GM19467 (cell line): ENCODE data around the gene NR6A1.

Experiments used
- ATAC-seq: cut with Tn5 transposase; IDR thresholded peaks from one replicate; pipeline ENCODE4 v1.9.1; 2021; ENCODE audit warnings: mild to moderate bottlenecking, moderate library complexity; ENCODE audit not compliant: unreplicated experiment

NR6A1 gene

DNA sequence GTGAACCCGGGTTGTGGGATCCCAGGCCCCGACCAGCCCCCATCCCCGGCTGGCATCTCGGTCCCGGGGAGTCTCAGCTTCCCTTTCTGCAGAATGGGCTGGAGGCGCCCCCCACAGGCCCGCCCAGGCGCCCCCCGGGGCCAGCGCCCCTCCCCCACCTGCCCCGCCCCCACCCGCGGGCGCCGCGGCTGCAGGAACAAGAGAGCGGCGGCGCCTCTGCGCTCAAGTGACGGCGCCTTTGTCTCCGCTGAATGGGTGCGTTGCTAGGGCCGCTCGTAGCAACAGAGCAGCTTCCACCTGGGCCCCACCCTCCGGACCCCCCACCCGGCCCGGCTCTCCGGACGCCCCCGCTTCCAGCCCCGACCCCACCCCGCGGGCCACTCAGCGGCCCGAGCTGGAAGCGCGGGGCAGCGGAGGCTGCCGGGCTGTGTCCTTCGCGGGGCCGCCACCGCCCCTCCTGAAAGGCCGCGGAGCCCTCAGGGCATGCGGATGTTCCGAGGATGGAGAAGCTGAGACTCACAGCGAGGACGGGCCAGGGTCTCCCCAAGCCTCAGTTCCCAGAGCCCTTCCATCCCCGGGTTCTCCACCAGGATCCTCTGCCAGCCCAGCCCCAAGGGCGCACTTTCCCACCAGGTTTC, 293.3 kb downstream of the NR6A1 start:
- ATAC-seq = no peak

DNA sequence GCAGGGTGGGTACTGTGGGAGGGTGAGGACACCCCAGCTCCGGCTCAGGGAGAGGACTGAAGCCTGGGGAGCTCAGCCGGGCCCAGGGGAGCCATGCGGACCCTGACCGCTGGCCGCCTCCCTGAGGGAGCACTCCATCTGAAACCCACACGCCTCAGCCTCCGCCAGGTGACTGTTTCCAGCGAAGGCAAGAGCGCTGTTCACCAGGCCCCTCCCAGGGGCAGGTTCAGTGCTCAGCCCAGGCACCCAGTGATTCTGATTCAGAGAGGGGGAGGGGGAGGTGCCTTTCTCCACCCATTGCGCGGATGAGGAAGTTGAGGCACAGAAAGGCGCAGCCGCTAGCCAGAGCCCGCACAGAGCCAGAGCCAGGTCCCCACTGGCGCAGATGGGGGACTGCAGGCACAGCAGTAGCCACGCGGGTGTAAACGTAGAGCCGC, 293.9 kb downstream of the NR6A1 start:
- ATAC-seq = no peak

DNA sequence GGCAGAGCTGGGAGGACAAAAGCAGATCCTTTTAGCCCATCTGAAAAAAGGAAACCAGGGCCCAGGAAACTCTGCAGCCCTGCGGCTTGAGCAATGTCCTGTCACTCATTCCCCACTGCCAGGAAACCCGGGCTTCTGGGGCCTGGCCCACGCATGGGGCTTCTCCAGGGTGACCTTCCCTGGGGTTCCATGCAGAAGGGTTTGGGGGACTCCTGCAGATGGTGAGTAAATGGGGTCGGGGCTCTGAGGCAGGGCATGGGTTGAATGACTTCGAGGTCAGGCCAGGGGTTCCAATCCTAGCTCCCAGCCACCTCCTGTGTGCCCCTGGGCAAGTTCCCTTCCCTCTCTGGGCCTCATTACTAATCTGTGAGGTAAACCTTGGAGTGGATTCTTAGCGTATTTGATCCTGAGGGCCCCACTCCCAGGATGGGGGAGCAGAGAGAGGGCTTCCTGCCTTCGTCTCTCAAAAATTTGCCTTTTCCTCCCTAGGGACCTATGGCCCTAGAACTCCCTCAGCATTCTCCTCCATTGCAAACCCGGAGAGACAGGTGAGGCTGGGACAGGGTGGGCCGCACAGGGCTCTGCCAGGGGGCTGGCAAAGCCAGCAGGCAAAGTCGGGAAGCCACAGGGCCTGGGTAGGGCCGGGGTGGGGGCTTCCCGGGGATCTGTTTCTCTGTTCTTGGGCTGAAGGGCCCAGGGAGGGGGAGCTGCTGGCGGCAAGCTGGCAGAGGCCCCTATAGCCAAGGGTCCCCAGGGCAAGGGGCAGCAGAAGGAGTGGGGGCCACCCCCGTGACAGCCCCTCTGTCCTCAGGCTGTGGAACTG, 295.0 kb downstream of the NR6A1 start:
- ATAC-seq = no peak

DNA sequence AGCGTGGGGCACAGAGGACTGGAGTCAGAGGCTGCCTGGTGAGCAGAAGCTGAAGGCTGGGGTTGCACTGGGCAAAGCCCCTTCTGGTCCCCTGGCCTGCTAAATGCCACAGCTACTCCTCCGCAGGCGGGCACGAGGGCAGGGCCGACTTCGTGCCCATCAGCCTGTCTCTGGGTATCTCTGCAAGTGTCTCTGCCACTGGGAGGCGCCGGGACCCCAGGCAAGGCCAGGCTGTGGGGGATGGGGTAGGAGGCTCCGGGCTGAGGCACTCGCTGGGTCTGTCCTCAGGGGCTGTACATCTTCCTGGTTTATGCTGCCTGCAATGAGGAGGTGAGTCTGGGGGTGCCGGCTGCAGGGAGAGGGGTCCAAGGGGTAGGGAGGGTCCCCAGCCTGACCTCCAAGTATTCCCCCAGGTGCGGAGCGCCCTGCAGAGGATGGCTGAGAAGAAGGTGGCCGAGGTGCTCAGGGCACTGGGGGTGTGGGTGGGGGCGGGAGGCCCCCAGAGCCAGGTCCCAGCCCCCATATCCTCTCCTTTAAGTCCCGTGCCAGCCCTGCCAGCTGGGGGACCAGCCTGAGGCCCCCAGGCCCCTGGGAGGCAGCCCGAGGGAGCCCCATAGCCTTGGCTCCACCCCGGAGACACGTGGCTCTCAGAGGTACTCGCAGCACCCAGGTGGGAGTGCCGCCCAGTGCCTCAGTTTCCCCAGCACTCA, 295.8 kb downstream of the NR6A1 start:
- no peak for ATAC-seq

DNA sequence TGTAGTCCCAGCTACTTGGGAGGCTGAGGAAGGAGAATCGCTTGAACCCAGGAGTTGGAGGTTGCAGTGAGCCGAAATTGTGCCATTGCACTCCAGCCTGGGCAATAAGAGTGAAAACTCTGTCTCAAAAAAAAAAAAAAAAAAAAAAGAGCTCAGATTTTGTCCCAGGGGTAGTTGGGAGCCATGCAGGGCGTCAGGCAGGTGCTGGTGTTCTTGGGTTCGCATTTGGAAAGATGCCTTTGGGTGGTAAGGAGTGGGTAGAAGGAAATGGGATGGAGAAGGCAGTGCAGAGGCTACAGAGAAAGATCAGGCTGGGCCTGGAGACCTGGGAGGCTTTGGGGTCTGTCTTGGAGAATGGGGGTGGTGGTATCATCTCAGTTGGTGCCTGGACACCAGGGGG, 297.0 kb downstream of the NR6A1 start:
- ATAC-seq = no peak

DNA sequence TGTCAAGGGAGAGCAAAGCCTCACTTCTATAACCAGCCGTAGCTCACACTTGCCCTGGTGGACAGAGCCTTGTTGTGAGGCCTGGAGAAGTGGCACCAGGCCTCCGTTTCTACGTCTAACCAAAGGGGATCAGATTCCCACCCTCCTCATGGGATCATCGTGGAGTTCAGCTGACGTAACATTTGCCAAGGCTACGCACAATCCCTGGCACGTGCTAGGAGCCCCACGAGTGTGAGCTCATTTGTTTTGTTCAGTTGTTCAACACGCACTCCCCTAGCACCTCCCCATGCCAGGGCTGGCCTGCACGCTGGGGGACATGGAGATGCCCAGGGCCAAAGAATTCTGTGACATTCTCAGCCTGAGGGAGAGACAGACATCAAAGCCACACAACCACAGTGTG, 297.8 kb downstream of the NR6A1 start:
- ATAC-seq = no peak

DNA sequence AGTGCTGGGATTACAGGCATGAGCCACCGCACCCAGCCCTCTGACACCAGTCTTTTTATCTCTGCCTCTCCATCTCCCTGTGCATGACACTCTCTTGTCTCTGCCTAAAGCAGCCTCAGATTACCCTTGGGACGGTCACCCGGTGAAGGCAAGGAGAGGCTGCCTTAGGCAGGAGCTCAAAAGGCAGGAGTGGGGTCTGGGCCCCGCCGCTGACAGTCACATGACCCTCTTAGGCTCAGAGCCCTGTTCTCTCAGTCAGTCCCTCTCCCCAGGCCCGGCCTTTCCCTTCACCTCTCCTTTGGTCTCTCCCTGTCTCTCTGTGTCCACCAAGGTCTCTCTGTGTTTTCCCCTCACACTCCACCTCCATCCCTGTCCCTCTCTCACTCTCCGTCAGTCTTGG, 298.3 kb downstream of the NR6A1 start:
- no peak for ATAC-seq

DNA sequence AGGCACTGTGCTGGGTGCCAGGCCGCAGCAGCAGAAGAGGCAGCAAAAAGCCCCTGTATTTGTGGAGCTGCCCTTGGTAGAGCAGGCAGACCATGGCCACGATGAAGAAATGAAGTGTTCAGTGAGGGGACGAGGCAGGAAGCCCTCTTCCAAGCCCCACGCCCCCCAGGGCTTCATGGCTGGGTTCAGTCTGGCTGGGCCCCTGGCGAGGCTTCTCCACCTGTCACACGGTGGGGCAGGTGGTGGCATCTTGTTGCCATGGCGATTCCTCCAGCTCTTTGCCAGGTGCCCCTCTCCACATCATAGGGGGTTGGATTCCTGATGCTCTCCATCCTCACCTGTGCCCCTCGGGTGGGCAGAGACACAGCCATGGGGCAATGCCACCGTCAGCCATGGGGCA, 299.4 kb downstream of the NR6A1 start:
- no peak for ATAC-seq

DNA sequence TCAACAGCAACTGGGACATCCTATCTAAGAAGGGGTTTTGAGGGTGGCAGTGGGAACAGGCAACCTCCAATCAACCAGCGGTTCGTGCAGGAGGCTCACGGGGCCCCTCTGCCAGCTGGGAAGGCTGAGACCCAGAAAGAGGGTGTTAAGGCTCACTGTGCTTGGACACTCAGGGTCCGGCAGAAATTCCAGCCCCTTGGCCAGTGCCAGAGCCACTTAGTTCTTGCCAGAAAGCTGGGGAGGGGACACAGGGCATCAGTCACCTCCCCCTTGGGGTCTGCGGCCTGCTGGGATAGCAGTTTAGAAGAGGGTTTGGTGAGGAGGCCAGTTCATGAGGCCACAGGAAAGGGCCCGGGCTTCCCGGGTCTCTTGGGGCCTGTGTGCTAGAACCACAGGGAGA, 300.4 kb downstream of the NR6A1 start:
- ATAC-seq = no peak

DNA sequence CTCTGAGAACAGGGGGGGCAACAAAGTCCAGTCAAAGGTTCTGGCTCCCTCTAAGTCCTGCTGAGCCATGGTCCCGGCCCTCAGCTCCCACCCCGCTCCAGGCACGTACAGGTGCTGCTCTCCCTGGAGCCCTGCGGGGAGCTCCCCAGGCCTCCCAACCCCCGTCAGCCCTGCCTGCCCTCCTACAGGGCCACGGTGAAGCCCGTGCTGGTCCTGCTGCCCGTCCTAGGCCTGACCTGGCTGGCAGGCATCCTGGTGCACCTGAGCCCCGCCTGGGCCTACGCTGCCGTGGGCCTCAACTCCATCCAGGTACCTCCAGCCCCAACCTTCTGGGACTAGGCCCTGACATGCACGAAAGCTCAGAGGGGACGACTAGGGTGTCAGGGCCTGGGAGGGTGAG, 300.8 kb downstream of the NR6A1 start:
- ATAC-seq = no peak

DNA sequence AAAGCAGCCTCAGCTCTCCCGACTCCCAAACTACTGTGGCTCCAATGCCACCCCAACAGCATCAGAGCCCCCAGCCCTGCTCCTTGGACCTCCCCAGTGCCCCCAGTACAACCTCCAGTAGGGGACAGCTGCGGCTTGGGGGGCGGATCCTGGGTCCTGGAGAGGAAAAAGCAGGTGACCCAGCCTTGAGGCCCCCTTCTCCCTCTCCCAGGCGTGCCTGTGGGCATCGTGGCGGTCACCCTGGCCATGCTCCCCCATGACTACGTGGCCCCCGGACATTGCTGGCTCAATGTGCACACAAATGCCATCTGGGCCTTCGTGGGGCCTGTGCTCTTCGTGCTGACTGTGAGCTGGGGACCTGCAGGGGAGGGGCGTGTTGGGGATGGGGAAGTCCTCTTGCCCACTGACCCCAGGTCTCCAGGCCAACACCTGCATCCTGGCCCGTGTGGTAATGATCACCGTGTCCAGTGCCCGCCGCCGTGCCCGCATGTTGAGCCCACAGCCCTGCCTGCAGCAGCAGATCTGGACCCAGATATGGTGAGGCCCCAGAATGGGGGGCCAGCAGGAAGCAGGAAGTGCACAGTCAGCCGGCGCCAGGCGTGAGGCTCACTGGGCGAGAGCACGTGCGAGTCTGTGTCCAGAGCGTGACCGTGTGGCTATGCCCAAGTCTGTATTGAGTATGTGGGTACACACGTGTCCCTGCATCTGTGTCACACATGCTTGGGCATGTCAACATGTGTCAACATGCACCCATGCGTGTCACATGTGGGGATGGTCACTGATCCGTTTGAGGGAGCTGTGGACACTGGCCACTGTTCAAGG, 301.9 kb downstream of the NR6A1 start:
- ATAC-seq = no peak

DNA sequence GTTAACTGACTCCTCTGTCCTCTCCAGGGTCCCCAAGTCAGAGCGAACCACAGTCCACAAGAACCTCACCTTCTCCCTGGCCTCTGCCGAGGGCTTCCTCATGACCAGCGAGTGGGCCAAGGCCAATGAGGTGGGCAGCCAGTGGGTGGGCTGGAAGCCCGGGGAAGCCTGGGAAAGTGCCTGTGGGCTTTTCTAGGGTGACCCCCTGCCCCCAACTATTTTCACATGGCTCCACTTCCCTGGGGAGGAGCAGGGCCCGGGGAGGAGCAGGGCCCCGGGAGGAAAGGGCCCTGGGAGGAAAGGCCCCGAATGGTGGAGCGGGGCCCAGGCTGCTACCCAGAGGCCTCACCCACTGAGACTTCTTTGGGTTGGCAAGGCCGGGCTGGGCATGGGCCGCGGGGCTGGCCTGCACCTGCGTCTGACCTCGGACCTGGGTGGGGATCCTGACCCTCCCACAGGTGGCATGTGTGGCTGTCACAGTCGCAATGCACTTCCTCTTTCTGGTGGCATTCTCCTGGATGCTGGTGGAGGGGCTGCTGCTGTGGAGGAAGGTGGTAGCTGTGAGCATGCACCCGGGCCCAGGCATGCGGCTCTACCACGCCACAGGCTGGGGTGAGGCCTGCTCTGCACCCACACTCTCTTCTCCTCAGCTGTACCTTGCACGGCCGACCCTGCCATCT, 302.9 kb downstream of the NR6A1 start:
- no peak for ATAC-seq

DNA sequence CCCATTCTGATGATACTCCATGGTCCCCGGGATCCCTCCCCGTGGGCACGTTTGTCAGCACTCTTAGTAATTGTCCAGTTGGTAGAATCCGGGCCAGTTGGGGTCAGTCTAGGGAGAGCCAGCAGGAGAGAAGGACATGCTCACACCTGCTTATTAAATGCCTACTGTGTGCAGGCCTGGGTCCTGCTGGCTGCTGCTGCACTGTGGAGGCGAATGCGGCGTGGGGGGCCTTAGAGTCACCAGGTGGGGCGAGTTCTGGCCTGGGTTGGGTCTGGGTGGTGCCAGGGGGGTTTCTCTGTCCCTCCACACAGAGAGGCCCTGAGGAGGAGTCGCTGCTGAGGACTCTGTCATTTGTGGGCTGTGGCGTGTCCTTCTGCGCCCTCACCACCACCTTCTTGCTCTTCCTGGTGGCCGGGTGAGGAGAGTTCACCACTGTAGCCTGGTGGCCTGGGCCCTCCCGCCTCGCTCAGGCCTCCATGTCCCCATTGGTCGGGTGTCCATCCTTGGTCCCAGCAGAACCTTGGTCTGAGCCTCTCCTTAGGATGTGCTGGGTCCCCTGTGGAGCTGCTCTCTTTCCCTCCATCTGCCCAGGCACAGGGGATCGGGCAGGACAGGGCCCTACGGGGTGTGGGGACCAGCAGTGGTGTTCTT, 303.6 kb downstream of the NR6A1 start:
- ATAC-seq = no peak
